IMR-90 (cell line): ENCODE measurements around the gene ROMO1. TPM values are rescaled to one million over a fixed set of nuclear protein-coding genes. Genes with fewer than 3 reads are reported as not detected.

Source experiments
- ATAC-seq: fragments of 200-7000 bp; cut with Tn5 transposase; 2 replicates; pipeline ENCODE4 v1.9.1; 2020; ENCODE audit warnings: low read depth, mild to moderate bottlenecking, moderate library complexity
- BruUV-seq: library from RNA; stranded (reverse); fragments of 400-500 nt; replicated peaks from 2 replicates; lab custom pipeline; 2021; lab: Mats Ljungman, UMichigan
- CTCF ChIA-PET: fragments of 300-600 bp; formaldehyde crosslinking; extraction: SDS; loops from one replicate; lab custom pipeline; 2021; ENCODE audit warnings: antibody characterized with exemption; lab: Yijun Ruan, JAX
- POLR2A ChIA-PET: fragments of 300-600 bp; sonication (Branson Sonifier 250); formaldehyde crosslinking; loops from one replicate; lab custom pipeline; 2022; ENCODE audit warnings: antibody characterized with exemption; ENCODE audit not compliant: unreplicated experiment; lab: Charles Lee
- DNase-seq: peaks from one replicate; pipeline ENCODE4 v3.0.0; 2013
- H2AFZ ChIP-seq: replicated peaks from 2 replicates; pipeline ENCODE3; 2013; ENCODE audit warnings: low read length, mild to moderate bottlenecking; ENCODE audit not compliant: poor library complexity
- H2AK5ac ChIP-seq: 2 replicates; pipeline ENCODE4 v1.6.1; 2013; ENCODE audit warnings: low read depth, low read length, inconsistent platforms
- H2AK9ac ChIP-seq: replicated peaks from 2 replicates; pipeline ENCODE3; 2013; ENCODE audit warnings: mild to moderate bottlenecking, low read depth, low read length, moderate library complexity; ENCODE audit not compliant: poor library complexity
- H2BK120ac ChIP-seq: 2 replicates; pipeline ENCODE4 v1.6.1; 2013; ENCODE audit warnings: low read depth, low read length, inconsistent platforms
- H2BK15ac ChIP-seq: 3 replicates; pipeline ENCODE4 v1.6.1; 2013; ENCODE audit warnings: low read depth, low read length, inconsistent platforms
- H2BK20ac ChIP-seq: 2 replicates; pipeline ENCODE4 v1.6.1; 2013; ENCODE audit warnings: low read depth, mild to moderate bottlenecking, inconsistent platforms, low read length, moderate library complexity
- H2BK5ac ChIP-seq: 2 replicates; pipeline ENCODE4 v1.6.1; 2013; ENCODE audit warnings: mild to moderate bottlenecking, low read depth, low read length, inconsistent platforms; ENCODE audit not compliant: poor library complexity, severe bottlenecking
- H3K14ac ChIP-seq: replicated peaks from 2 replicates; pipeline ENCODE4 v1.6.1; 2013; ENCODE audit warnings: low read depth, low read length, inconsistent platforms
- H3K18ac ChIP-seq: 2 replicates; pipeline ENCODE4 v1.6.1; 2013; ENCODE audit warnings: low read depth, low read length, control low read depth
- H3K23ac ChIP-seq: 2 replicates; pipeline ENCODE4 v1.6.1; 2013; ENCODE audit warnings: low read depth, low read length, inconsistent platforms
- H3K27ac ChIP-seq: 2 replicates; pipeline ENCODE4 v1.5.1; 2013; ENCODE audit warnings: mild to moderate bottlenecking, control low read depth, low read length; ENCODE audit not compliant: insufficient read depth
- H3K27me3 ChIP-seq: 2 replicates; pipeline ENCODE4 v1.6.1; 2013; ENCODE audit warnings: low read length; ENCODE audit not compliant: control insufficient read depth, insufficient read depth
- H3K36me3 ChIP-seq: 2 replicates; pipeline ENCODE4 v1.6.1; 2013; ENCODE audit warnings: low read length, mixed read lengths; ENCODE audit not compliant: control insufficient read depth, insufficient read depth
- H3K4ac ChIP-seq: 2 replicates; pipeline ENCODE4 v1.6.1; 2013; ENCODE audit warnings: low read depth, low read length, inconsistent platforms
- H3K4me1 ChIP-seq: 2 replicates; pipeline ENCODE4 v1.6.1; 2013; ENCODE audit warnings: low read length, mixed read lengths; ENCODE audit not compliant: control insufficient read depth, insufficient read depth
- H3K4me2 ChIP-seq: 2 replicates; pipeline ENCODE4 v1.6.1; 2013; ENCODE audit warnings: low read depth, mild to moderate bottlenecking, control low read depth, low read length, moderate library complexity
- H3K4me3 ChIP-seq: 2 replicates; pipeline ENCODE4 v1.5.1; 2013; ENCODE audit warnings: low read depth, mild to moderate bottlenecking, control low read depth, low read length, moderate library complexity; ENCODE audit not compliant: insufficient read depth
- H3K56ac ChIP-seq: 2 replicates; pipeline ENCODE4 v1.6.1; 2013; ENCODE audit warnings: low read length, inconsistent platforms; ENCODE audit not compliant: insufficient read depth; ENCODE audit errors: extremely low read depth
- H3K79me1 ChIP-seq, 2 experiments: 2 replicates each; pipeline ENCODE4 v1.6.1; 2013; ENCODE audit warnings: low read length in 2 of 2, inconsistent platforms in 1 of 2, low read depth in 1 of 2
- H3K9ac ChIP-seq: 2 replicates; pipeline ENCODE4 v1.6.1; 2013; ENCODE audit warnings: low read depth, low read length, control low read depth
- H3K9me1 ChIP-seq: 2 replicates; pipeline ENCODE4 v1.6.1; 2013; ENCODE audit warnings: low read length, inconsistent platforms; ENCODE audit not compliant: insufficient read depth
- H3K9me3 ChIP-seq: 2 replicates; pipeline ENCODE4 v1.6.1; 2013; ENCODE audit warnings: low read length; ENCODE audit not compliant: control insufficient read depth, insufficient read depth
- H4K20me1 ChIP-seq: 2 replicates; pipeline ENCODE4 v1.6.1; 2013; ENCODE audit warnings: low read length, inconsistent platforms; ENCODE audit not compliant: insufficient read depth
- H4K5ac ChIP-seq: 2 replicates; pipeline ENCODE4 v1.6.1; 2013; ENCODE audit warnings: mild to moderate bottlenecking, low read depth, low read length, control low read depth
- H4K8ac ChIP-seq, 2 experiments: 2 replicates each; pipeline ENCODE4 v1.6.1; 2013; ENCODE audit warnings: low read depth in 2 of 2, low read length in 2 of 2, control low read depth in 1 of 2, inconsistent platforms in 1 of 2
- H4K91ac ChIP-seq: 2 replicates; pipeline ENCODE4 v1.6.1; 2013; ENCODE audit warnings: low read depth, low read length, inconsistent platforms; ENCODE audit not compliant: insufficient read depth
- BHLHE40 ChIP-seq: fragments of 150-350 bp; IDR thresholded peaks from 2 replicates; pipeline ENCODE4 v1.6.1; 2016; ENCODE audit warnings: mild to moderate bottlenecking, low read depth, low read length
- CEBPB ChIP-seq: IDR thresholded peaks from 2 replicates; pipeline ENCODE4 v1.6.1; 2012; ENCODE audit warnings: low read depth, low read length, improper control_type of control experiment
- CHD1 ChIP-seq: IDR thresholded peaks from 2 replicates; pipeline ENCODE4 v1.6.1; 2012; ENCODE audit warnings: low read depth, low read length, improper control_type of control experiment
- FOS ChIP-seq: fragments of 150-350 bp; IDR thresholded peaks from 2 replicates; pipeline ENCODE4 v1.6.1; 2016; ENCODE audit warnings: low read depth, low read length
- MAFK ChIP-seq: IDR thresholded peaks from 2 replicates; pipeline ENCODE4 v1.6.1; 2012; ENCODE audit warnings: low read depth, low read length, improper control_type of control experiment
- MAZ ChIP-seq: IDR thresholded peaks from 2 replicates; pipeline ENCODE4 v1.6.1; 2012; ENCODE audit warnings: low read depth, mild to moderate bottlenecking, low read length, improper control_type of control experiment, moderate library complexity, borderline replicate concordance
- MXI1 ChIP-seq: IDR thresholded peaks from 2 replicates; pipeline ENCODE4 v1.6.1; 2012; ENCODE audit warnings: low read depth, mild to moderate bottlenecking, low read length, moderate library complexity, borderline replicate concordance
- NFE2L2 ChIP-seq: fragments of 150-350 bp; IDR thresholded peaks from 2 replicates; pipeline ENCODE4 v1.6.1; 2016; ENCODE audit warnings: low read depth, mild to moderate bottlenecking, low read length
- POLR2A ChIP-seq: IDR thresholded peaks from 2 replicates; pipeline ENCODE4 v1.6.1; 2012; ENCODE audit warnings: mild to moderate bottlenecking, low read depth, low read length
- RAD21 ChIP-seq: IDR thresholded peaks from 2 replicates; pipeline ENCODE4 v1.6.1; 2012; ENCODE audit warnings: low read length, improper control_type of control experiment
- RCOR1 ChIP-seq: IDR thresholded peaks from 2 replicates; pipeline ENCODE4 v1.6.1; 2012; ENCODE audit warnings: mild to moderate bottlenecking, low read length, improper control_type of control experiment; ENCODE audit not compliant: insufficient replicate concordance
- RFX5 ChIP-seq: IDR thresholded peaks from 2 replicates; pipeline ENCODE4 v1.8.0; 2012; ENCODE audit warnings: low read depth, mild to moderate bottlenecking, low read length, moderate library complexity
- SMC3 ChIP-seq: fragments of 150-350 bp; IDR thresholded peaks from 2 replicates; pipeline ENCODE4 v1.6.1; 2016; ENCODE audit warnings: low read depth, mild to moderate bottlenecking, antibody characterized with exemption, low read length, moderate library complexity
- WGBS, 2 experiments: methylation state at CpG; one replicate each; pipeline versions ENCODE4 v1.1.5 to v1.1.7; 2013; ENCODE audit warnings: missing lambda C conversion rate in 2 of 2; ENCODE audit not compliant: insufficient read length in 1 of 2; ENCODE audit errors: extremely low coverage in 2 of 2; 5-methylcytosine and 5-hydroxymethylcytosine counted together
- dilution Hi-C: fragments of 300-500 bp; cut with HindIII; formaldehyde crosslinking; loops from one replicate; pipeline ENCODE4 v1.14.3; 2018; ENCODE audit warnings: low sequenced_read_pairs; ENCODE audit not compliant: unreplicated experiment
- in situ Hi-C: fragments of 300-500 bp; cut with MboI; formaldehyde crosslinking; loops from 3 replicates; pipeline ENCODE4 v1.14.3; 2019; ENCODE audit warnings: low sequenced_read_pairs, inconsistent platforms, mixed read lengths
- intact Hi-C: fragments of 100-400 bp; cut with micrococcal nuclease; formaldehyde crosslinking; loops from 2 replicates; pipeline ENCODE4 v1.10.0; 2022
- polyA plus RNA-seq, 3 experiments: library from polyadenylated mRNA; depleted of rRNA; stranded (reverse); fragments of >200 nt; gene quantifications; 2 replicates each; pipeline ENCODE4 v1.2.3, GENCODE V29; 2012; ENCODE audit warnings: low replicate concordance in 1 of 3
- total RNA-seq: library from RNA; depleted of rRNA; stranded (reverse); fragments of >200 nt; gene quantifications from 2 replicates; pipeline ENCODE4 v1.2.3, GENCODE V29; 2012
- TF ChIP-seq, protein P1 (sequence below): conservative IDR thresholded peaks from 2 replicates; pipeline ENCODE4 v1.5.1; 2012; ENCODE audit warnings: mild to moderate bottlenecking, low read depth, low read length, improper control_type of control experiment
- TF ChIP-seq, protein P2 (sequence below): fragments of 150-350 bp; IDR thresholded peaks from 2 replicates; pipeline ENCODE4 v1.6.1; 2016; ENCODE audit warnings: low read depth, mild to moderate bottlenecking, low read length, moderate library complexity, borderline replicate concordance
- TF ChIP-seq, protein P3 (sequence below): fragments of 150-350 bp; IDR thresholded peaks from 2 replicates; pipeline ENCODE4 v1.6.1; 2017; ENCODE audit warnings: mild to moderate bottlenecking, antibody characterized with exemption, low read length, low read depth

Gene ROMO1
- total and polyA plus RNA-seq, 2 of the 4 experiments (the other 2 are of a cell fraction) = 223 to 555 TPM

DNA sequence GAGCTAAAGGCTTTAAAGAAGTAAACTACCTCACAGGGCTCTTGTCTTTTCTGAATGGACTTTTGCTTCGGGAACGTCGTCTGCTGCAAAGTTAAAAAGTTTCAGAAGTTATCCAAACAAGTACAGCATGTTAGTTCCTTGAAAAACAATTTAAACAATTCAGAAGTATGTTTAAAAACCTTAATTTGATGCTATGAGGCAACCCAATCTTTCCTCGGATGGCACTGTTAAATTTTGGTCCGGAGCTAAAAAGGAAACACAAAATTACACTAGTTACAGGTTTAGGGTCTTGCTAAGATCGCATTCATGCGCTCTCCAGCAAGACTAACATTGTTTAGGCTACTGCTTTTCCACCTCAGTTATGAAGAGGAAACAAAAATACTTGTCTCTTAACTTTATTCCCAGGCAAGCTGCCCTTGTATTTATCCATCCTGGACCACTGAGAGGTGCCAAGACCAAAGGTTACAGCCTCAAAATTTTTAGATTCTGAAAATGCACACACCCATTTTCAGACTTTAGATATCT, 30.1 kb downstream of the ROMO1 start:
- ChIA-PET CTCF (no interaction called here), POLR2A (no interaction called here)
- H2BK5ac ChIP-seq = no peak overlapping the region
- H3K27me3 ChIP-seq = no peaks in the 10 kb centered on the region
- no CpG with 5 or more reads among the region's 7 CpGs for WGBS, 2 experiments
- peaks cover 95% of the 10 kb centered on the region for H4K20me1 ChIP-seq
- H3K9ac ChIP-seq = no peak overlapping the region
- no peak overlapping the region for H2BK15ac ChIP-seq
- H3K23ac ChIP-seq = no peak overlapping the region
- dilution Hi-C loops = no loop called here
- H4K91ac ChIP-seq = no peak overlapping the region
- H3K4me3 ChIP-seq = no peak overlapping the region
- H3K27ac ChIP-seq = no peak overlapping the region
- in situ Hi-C loops = no loop called here
- no peak for DNase-seq
- peaks cover 3 to 36% of the 10 kb centered on the region in 2 experiments; a peak in 3 of 4 replicates for H3K79me1 ChIP-seq
- H2BK120ac ChIP-seq = no peak overlapping the region
- intact Hi-C loops = no loop called here
- BruUV-seq = no TSS peak
- no peaks in the 10 kb centered on the region; the same call in 1 of the 2 replicates for H3K9me1 ChIP-seq
- no peak overlapping the region for H3K4ac ChIP-seq
- ATAC-seq = no peak
- no peak for TF ChIP-seq RAD21
- no peak for TF ChIP-seq CEBPB
- TF ChIP-seq RFX5 = no peak
- TF ChIP-seq, protein P1, sequence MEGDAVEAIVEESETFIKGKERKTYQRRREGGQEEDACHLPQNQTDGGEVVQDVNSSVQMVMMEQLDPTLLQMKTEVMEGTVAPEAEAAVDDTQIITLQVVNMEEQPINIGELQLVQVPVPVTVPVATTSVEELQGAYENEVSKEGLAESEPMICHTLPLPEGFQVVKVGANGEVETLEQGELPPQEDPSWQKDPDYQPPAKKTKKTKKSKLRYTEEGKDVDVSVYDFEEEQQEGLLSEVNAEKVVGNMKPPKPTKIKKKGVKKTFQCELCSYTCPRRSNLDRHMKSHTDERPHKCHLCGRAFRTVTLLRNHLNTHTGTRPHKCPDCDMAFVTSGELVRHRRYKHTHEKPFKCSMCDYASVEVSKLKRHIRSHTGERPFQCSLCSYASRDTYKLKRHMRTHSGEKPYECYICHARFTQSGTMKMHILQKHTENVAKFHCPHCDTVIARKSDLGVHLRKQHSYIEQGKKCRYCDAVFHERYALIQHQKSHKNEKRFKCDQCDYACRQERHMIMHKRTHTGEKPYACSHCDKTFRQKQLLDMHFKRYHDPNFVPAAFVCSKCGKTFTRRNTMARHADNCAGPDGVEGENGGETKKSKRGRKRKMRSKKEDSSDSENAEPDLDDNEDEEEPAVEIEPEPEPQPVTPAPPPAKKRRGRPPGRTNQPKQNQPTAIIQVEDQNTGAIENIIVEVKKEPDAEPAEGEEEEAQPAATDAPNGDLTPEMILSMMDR = no peak
- TF ChIP-seq FOS = no peak
- TF ChIP-seq MAZ = no peak
- no peak for TF ChIP-seq CHD1
- TF ChIP-seq POLR2A = no peak
- TF ChIP-seq, protein P2, sequence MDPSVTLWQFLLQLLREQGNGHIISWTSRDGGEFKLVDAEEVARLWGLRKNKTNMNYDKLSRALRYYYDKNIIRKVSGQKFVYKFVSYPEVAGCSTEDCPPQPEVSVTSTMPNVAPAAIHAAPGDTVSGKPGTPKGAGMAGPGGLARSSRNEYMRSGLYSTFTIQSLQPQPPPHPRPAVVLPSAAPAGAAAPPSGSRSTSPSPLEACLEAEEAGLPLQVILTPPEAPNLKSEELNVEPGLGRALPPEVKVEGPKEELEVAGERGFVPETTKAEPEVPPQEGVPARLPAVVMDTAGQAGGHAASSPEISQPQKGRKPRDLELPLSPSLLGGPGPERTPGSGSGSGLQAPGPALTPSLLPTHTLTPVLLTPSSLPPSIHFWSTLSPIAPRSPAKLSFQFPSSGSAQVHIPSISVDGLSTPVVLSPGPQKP = no peak
- no peak for TF ChIP-seq BHLHE40
- TF ChIP-seq, protein P3, sequence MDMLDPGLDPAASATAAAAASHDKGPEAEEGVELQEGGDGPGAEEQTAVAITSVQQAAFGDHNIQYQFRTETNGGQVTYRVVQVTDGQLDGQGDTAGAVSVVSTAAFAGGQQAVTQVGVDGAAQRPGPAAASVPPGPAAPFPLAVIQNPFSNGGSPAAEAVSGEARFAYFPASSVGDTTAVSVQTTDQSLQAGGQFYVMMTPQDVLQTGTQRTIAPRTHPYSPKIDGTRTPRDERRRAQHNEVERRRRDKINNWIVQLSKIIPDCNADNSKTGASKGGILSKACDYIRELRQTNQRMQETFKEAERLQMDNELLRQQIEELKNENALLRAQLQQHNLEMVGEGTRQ = no peak
- TF ChIP-seq NFE2L2 = no peak
- TF ChIP-seq MXI1 = no peak
- no peak for TF ChIP-seq RCOR1
- no peak for TF ChIP-seq MAFK
- no peak for TF ChIP-seq SMC3
- H3K14ac ChIP-seq = no peak overlapping the region
- no peak overlapping the region for H2AFZ ChIP-seq
- no peaks in the 10 kb centered on the region for H3K9me3 ChIP-seq
- no peak overlapping the region for H2AK9ac ChIP-seq
- no peak overlapping the region for H3K56ac ChIP-seq
- H3K4me2 ChIP-seq = no peak overlapping the region
- no peak overlapping the region for H4K8ac ChIP-seq
- H2AK5ac ChIP-seq = no peak overlapping the region
- H4K5ac ChIP-seq = no peak overlapping the region
- no peaks in the 10 kb centered on the region for H3K4me1 ChIP-seq
- H2BK20ac ChIP-seq = no peak overlapping the region
- no peak overlapping the region for H3K18ac ChIP-seq
- H3K36me3 ChIP-seq = peaks cover 72% of the 10 kb centered on the region
